RWPE2 (cell line): ENCODE results near the gene PLCB4.
A peak's percentile ranks its signal among the peaks of the same experiment; 100 is the strongest.

Experiments used
- ATAC-seq: fragments of 200-7000 bp; cut with Tn5 transposase; 3 replicates; pipeline ENCODE4 v1.9.1; 2021; ENCODE audit warnings: low read depth
- DNase-seq: peaks from one replicate; pipeline ENCODE4 v3.0.0-alpha.2; 2020; ENCODE audit warnings: low spot score
- H3K27ac ChIP-seq: fragments of 450-650 bp; 2 replicates; pipeline ENCODE4 v1.5.1; 2017; ENCODE audit warnings: mild to moderate bottlenecking; ENCODE audit not compliant: poor library complexity, severe bottlenecking
- H3K27me3 ChIP-seq: fragments of 250-450 bp; sonication (Bioruptor Pico); 2 replicates; pipeline ENCODE4 v1.5.1; 2021; ENCODE audit warnings: mild to moderate bottlenecking, moderate library complexity; ENCODE audit not compliant: insufficient read depth, poor library complexity, severe bottlenecking
- H3K36me3 ChIP-seq: fragments of 250-450 bp; sonication (Bioruptor Pico); 2 replicates; pipeline ENCODE4 v1.5.1; 2020; ENCODE audit warnings: low read depth, mild to moderate bottlenecking, moderate library complexity
- H3K4me1 ChIP-seq: fragments of 250-450 bp; sonication (Bioruptor Pico); 2 replicates; pipeline ENCODE4 v1.5.1; 2021; ENCODE audit warnings: mild to moderate bottlenecking, moderate library complexity; ENCODE audit not compliant: insufficient read depth, poor library complexity, severe bottlenecking
- H3K4me3 ChIP-seq: fragments of 250-450 bp; sonication (Bioruptor Pico); 2 replicates; pipeline ENCODE4 v1.5.1; 2021; ENCODE audit warnings: mild to moderate bottlenecking, moderate library complexity; ENCODE audit not compliant: severe bottlenecking
- H3K9me3 ChIP-seq: fragments of 250-450 bp; sonication (Bioruptor Pico); 2 replicates; pipeline ENCODE4 v1.5.1; 2021; ENCODE audit warnings: mild to moderate bottlenecking, moderate library complexity; ENCODE audit not compliant: severe bottlenecking
- CTCF ChIP-seq: fragments of 450-650 bp; IDR thresholded peaks from one replicate; pipeline ENCODE4 v1.5.1; 2017; ENCODE audit warnings: mild to moderate bottlenecking, moderate library complexity; ENCODE audit not compliant: poor library complexity, severe bottlenecking

PLCB4 gene

GRCh38 chr20:9066191-9066590, 2.7 kb upstream of the PLCB4 start:
- no peaks in the 10 kb centered on the region for H3K36me3 ChIP-seq
- H3K4me1 ChIP-seq: peaks cover 15% of the 10 kb centered on the region
- ATAC-seq: no peak
- no peaks in the 10 kb centered on the region for H3K27me3 ChIP-seq
- TF ChIP-seq CTCF: no peak
- no peak for DNase-seq
- no peaks in the 10 kb centered on the region for H3K9me3 ChIP-seq
- peak overlapping the region; percentile 95 for H3K27ac ChIP-seq
- no peak overlapping the region for H3K4me3 ChIP-seq

- ATAC-seq (peak; percentile 45), DNase-seq (peak; percentile 73)
- Histone ChIP-seq H3K4me1 (peaks cover 22% of the 10 kb centered on the region), H3K36me3 (no peaks in the 10 kb centered on the region), H3K27me3 (no peaks in the 10 kb centered on the region), H3K27ac (peak overlapping the region; percentile 95), H3K4me3 (peak overlapping the region; percentile 73), H3K9me3 (no peaks in the 10 kb centered on the region)
- no peak for TF ChIP-seq CTCF
These were observed 570 bp upstream of the PLCB4 start for GRCh38 chr20:9068233-9068801.

- no peak for TF ChIP-seq CTCF
- DNase-seq: no peak
- Histone ChIP-seq H3K9me3 (no peaks in the 10 kb centered on the region), H3K27me3 (no peaks in the 10 kb centered on the region), H3K27ac (peak overlapping the region; percentile 95), H3K4me1 (peaks cover 24% of the 10 kb centered on the region), H3K4me3 (peak overlapping the region; percentile 73), H3K36me3 (no peaks in the 10 kb centered on the region)
- ATAC-seq: no peak
These were observed 1.4 kb downstream of the PLCB4 start for GRCh38 chr20:9070304-9070703.

- peak; percentile 10 for TF ChIP-seq CTCF
- Histone ChIP-seq H3K27ac (peak overlapping the region; percentile 95), H3K9me3 (no peaks in the 10 kb centered on the region), H3K36me3 (no peaks in the 10 kb centered on the region), H3K4me3 (no peak overlapping the region), H3K4me1 (peaks cover 31% of the 10 kb centered on the region), H3K27me3 (no peaks in the 10 kb centered on the region)
- DNase-seq (no peak), ATAC-seq (no peak)
These were observed 3.3 kb downstream of the PLCB4 start for GRCh38 chr20:9071976-9072726.
